Heart left ventricle (tissue), 16 donors: ENCODE measurements around the gene GMPR. TPM values are rescaled to one million over a fixed set of nuclear protein-coding genes. Genes with fewer than 3 reads are reported as not detected.
A peak's percentile ranks its signal among the peaks of the same experiment; 100 is the strongest.

Experiments
- ATAC-seq, 4 donors: fragments of 200-7000 bp; cut with Tn5 transposase; one replicate each; pipeline ENCODE4 v1.9.1; 2020 to 2022; ENCODE audit warnings: moderate library complexity in 4 of 4, mild to moderate bottlenecking in 3 of 4, moderate number of reproducible peaks in 1 of 4
- DNase-seq, 5 donors: peaks; one replicate each; pipeline ENCODE4 v3.0.0-alpha.2; 2020
- H3K27ac ChIP-seq, 12 donors: fragments of 200-600 bp; sonication (generic) in 4 of 12; one replicate each; pipeline versions ENCODE4 v1.5.0 to v1.8.0; 2016 to 2022; ENCODE audit warnings: mild to moderate bottlenecking in 2 of 12
- H3K27me3 ChIP-seq, 9 donors: fragments of 200-600 bp; sonication (generic) in 2 of 9; one replicate each; pipeline versions ENCODE4 v1.5.1 to v1.8.0; 2016 to 2022; ENCODE audit warnings: mild to moderate bottlenecking in 3 of 9
- H3K36me3 ChIP-seq, 9 donors: fragments of 200-600 bp; sonication (generic) in 2 of 9; one replicate each; pipeline versions ENCODE4 v1.5.0 to v1.8.0; 2018 to 2022; ENCODE audit warnings: mild to moderate bottlenecking in 2 of 9
- H3K4me1 ChIP-seq, 12 donors: fragments of 200-600 bp; sonication (generic) in 4 of 12; one replicate each; pipeline versions ENCODE4 v1.5.0 to v1.8.0; 2016 to 2022; ENCODE audit warnings: mild to moderate bottlenecking in 3 of 12
- H3K4me3 ChIP-seq, 12 donors: fragments of 200-600 bp; sonication (generic) in 4 of 12; one replicate each; pipeline versions ENCODE4 v1.5.0 to v1.8.0; 2017 to 2022; ENCODE audit warnings: mild to moderate bottlenecking in 9 of 12, moderate library complexity in 4 of 12
- H3K9me3 ChIP-seq, 12 donors: fragments of 200-600 bp; sonication (generic) in 4 of 12; one replicate each; pipeline versions ENCODE4 v1.5.0 to v1.8.0; 2016 to 2022; ENCODE audit warnings: mild to moderate bottlenecking in 1 of 12
- CTCF ChIP-seq, 12 donors: fragments of 200-600 bp; sonication (generic) in 4 of 12; IDR thresholded peaks; one replicate each; pipeline versions ENCODE4 v1.5.0 to v1.8.0; 2018 to 2022; ENCODE audit warnings: antibody characterized with exemption in 12 of 12, mild to moderate bottlenecking in 5 of 12
- POLR2A ChIP-seq, 2 donors: fragments of 450-650 bp; IDR thresholded peaks; one replicate each; pipeline ENCODE4 v1.6.1; 2017; ENCODE audit warnings: antibody characterized with exemption in 2 of 2, mild to moderate bottlenecking in 2 of 2, moderate library complexity in 2 of 2
- WGBS, 4 donors: extraction: QIAGEN DNeasy Blood & Tissue Kit in 2 of 4; methylation state at CpG; one replicate each; pipeline versions ENCODE4 v1.1.5 to v1.1.7; 2013 to 2018; 5-methylcytosine and 5-hydroxymethylcytosine counted together
- intact Hi-C, 10 donors: fragments of 100-400 bp; cut with DNase I; formaldehyde crosslinking; loops; one replicate each; pipeline versions ENCODE4 v1.11.1 to v1.14.2; 2022
- polyA plus RNA-seq, 2 donors: library from polyadenylated mRNA; stranded (reverse); fragments of 200-250 nt; gene quantifications; one replicate each; pipeline ENCODE4 v1.2.3, GENCODE V29; 2013
- total RNA-seq, 9 donors: library from RNA; depleted of rRNA in 2 of 9; stranded (reverse); fragments of >200 nt in 2 of 9; fragmentation: NEBNext Ultra II Directional in 3 of 9; extraction: Animal tissue kit (Norgen Biotek cat#: 25700) in 3 of 9; gene quantifications; one replicate each; pipeline versions ENCODE4 v1.1.0 to v1.2.4, GENCODE V29; 2016 to 2023
- donor health status: ischemic (EF 13 %, LVEDD 7.1; RV severe dilation, severe dysfunction).
- donor health status: healthy with polysubstance abuse.
- donor health status: DM: no; HTN: yes; CAD: no.
- donor health status: DM: no; HTN: no; CAD: no.
- donor health status: ischemic (EF 25% LVEDD 6.9; RV normal size, moderate dysfunction).
- donor health status: ischemic (EF 25% LVEDD 5.7; RV mildly dilated, moderate dysfunction).
- donor health status: healthy.
- donor health status: DM: yes; HTN: yes; CAD: no.
- donor health status: ischemic (EF 35%, LVEDD 5.7; RV mildly dilated, moderate dysfunction).
- donor health status: nonischemic (EF 11% LVEDD 7.7; RV severe dilation, severe dysfunction).
- donor health status: DM: yes; HTN: yes; CAD: no.
- donor health status: PGD.
- donor health status: ischemic (EF 29% LVEDD 5.4; RV normal size, mild dysfunction).
- donor health status: nonischemic (EF 23%, LVEDD 6.1; RV moderate dilation, normal function).

The GMPR gene
- total and polyA plus RNA-seq, 11 donors: 67.8 to 294 (median 120) TPM

GRCh38 chr6:16331384-16332174 is 93.2 kb downstream of the GMPR start:
- peak; percentile 69 to 79 (median 71) for DNase-seq
- Histone ChIP-seq H3K36me3 (peaks cover 0 to 15% (median 12%) of the 10 kb centered on the region in 9 donors), H3K27me3 (no peaks in the 10 kb centered on the region), H3K4me3 (peak overlapping the region in 1 of 12 donors; percentile 3), H3K27ac (peak overlapping the region in 4 of 12 donors; percentile 5 to 41 (median 26)), H3K9me3 (no peaks in the 10 kb centered on the region), H3K4me1 (peaks cover 5 to 54% (median 28%) of the 10 kb centered on the region in 12 donors)
- intact Hi-C loops: loop anchor here (1.0 to 10.0 kb wide), 18 partner anchors 76 to 753 kb away; partner anchors contain the start of genes ATXN1 (in 5 of the 10) and GMPR (in 1 of the 10)
- WGBS, 4 donors: 24 to 27% (median 25%) methylated on average over 11 of the region's 11 CpGs
- TF ChIP-seq POLR2A (IDR thresholded peaks at IDR 0.05) (no peak), CTCF (IDR thresholded peaks at IDR 0.05) (peak; percentile 86 to 93 (median 92))
- peak; percentile 60 to 79 (median 76) for ATAC-seq

- Histone ChIP-seq H3K4me1 (peaks cover 11 to 60% (median 34%) of the 10 kb centered on the region in 12 donors), H3K4me3 (peak overlapping the region in 1 of 12 donors; percentile 3), H3K9me3 (no peaks in the 10 kb centered on the region), H3K36me3 (peaks cover 0 to 10% (median 6%) of the 10 kb centered on the region in 9 donors), H3K27me3 (no peaks in the 10 kb centered on the region), H3K27ac (peak overlapping the region in 3 of 12 donors; percentile 5 to 41 (median 41))
- peak; percentile 68 to 82 (median 81) for DNase-seq
- intact Hi-C loops: loop anchor here (1.0 to 10.0 kb wide), 18 partner anchors 75 to 753 kb away; partner anchors contain the start of genes ATXN1 (in 5 of the 10) and GMPR (in 1 of the 10)
- TF ChIP-seq CTCF (IDR thresholded peaks at IDR 0.05) (peak; percentile 87 to 97 (median 92)), POLR2A (IDR thresholded peaks at IDR 0.05) (no peak)
- 2 to 4% (median 2%) methylated on average over 7 of the region's 7 CpGs for WGBS, 4 donors
- peak; percentile 72 to 87 (median 78) for ATAC-seq
These were observed 93.8 kb downstream of the GMPR start for GRCh38 chr6:16332175-16332542.

- no peak for ATAC-seq
- WGBS, 4 donors: 61 to 65% (median 63%) methylated on average over 3 of the region's 3 CpGs
These were observed 95.2 kb downstream of the GMPR start for GRCh38 chr6:16333580-16333979.

More at GRCh38 chr6:16333580-16333979, 95.2 kb downstream of the GMPR start:
- TF ChIP-seq POLR2A (IDR thresholded peaks at IDR 0.05) (no peak), CTCF (IDR thresholded peaks at IDR 0.05) (no peak)
- intact Hi-C loops: loop anchor here (2.0 to 10.0 kb wide), 16 partner anchors 74 to 751 kb away; partner anchors contain the start of genes ATXN1 (in 5 of the 10) and GMPR (in 1 of the 10)
- H3K27me3 ChIP-seq: no peaks in the 10 kb centered on the region
- no peak overlapping the region for H3K4me3 ChIP-seq
- H3K9me3 ChIP-seq: no peaks in the 10 kb centered on the region
- peaks cover 13 to 74% (median 47%) of the 10 kb centered on the region in 12 donors for H3K4me1 ChIP-seq
- DNase-seq: peak in 1 of 5 donors; percentile 9
- no peak overlapping the region for H3K27ac ChIP-seq
- no peaks in the 10 kb centered on the region for H3K36me3 ChIP-seq
